Naive thymus-derived CD8-positive, alpha-beta T cell (primary cell): ENCODE data around the gene CHIT1. TPM values are rescaled to one million over a fixed set of nuclear protein-coding genes. Genes with fewer than 3 reads are reported as not detected.

Experiments
- ATAC-seq, 2 donors: fragments of 150-1000 bp; cut with Tn5 transposase in 1 of 2; sonication (Bioruptor Pico), chemical (Tn5 transposase) in 1 of 2; 1 replicate in 1 of 2; 2 replicates in 1 of 2; pipeline ENCODE4 v1.10.0; 2021; ENCODE audit warnings: mild to moderate bottlenecking in 2 of 2, moderate library complexity in 2 of 2
- POLR2A ChIA-PET: fragments of 350-600 bp; sonication (Branson Sonifier 250); formaldehyde crosslinking; loops from one replicate; lab custom pipeline; 2021; ENCODE audit warnings: antibody characterized with exemption; lab: Charles Lee
- DNase-seq, 10 donors: peaks; one replicate each; pipeline versions ENCODE4 v3.0.0 to v3.0.0-alpha.2; 2020 to 2022
- H3K27ac Mint-ChIP-seq, 10 donors: one replicate each; pipeline ENCODE4 v1.8.0; 2020 to 2022; ENCODE audit warnings: mild to moderate bottlenecking in 10 of 10, mixed read lengths in 10 of 10, moderate library complexity in 4 of 10, inconsistent platforms in 1 of 10
- H3K27me3 Mint-ChIP-seq, 5 donors: one replicate each; pipeline ENCODE4 v1.8.0; 2021 to 2022; ENCODE audit warnings: mixed read lengths in 5 of 5
- H3K36me3 Mint-ChIP-seq, 3 donors: one replicate each; pipeline ENCODE4 v1.8.0; 2020 to 2022; ENCODE audit warnings: mixed read lengths in 3 of 3, mild to moderate bottlenecking in 2 of 3, inconsistent platforms in 1 of 3
- H3K4me1 Mint-ChIP-seq, 4 donors: one replicate each; pipeline ENCODE4 v1.8.0; 2021 to 2022; ENCODE audit warnings: mixed read lengths in 4 of 4
- H3K4me3 Mint-ChIP-seq, 10 donors: one replicate each; pipeline ENCODE4 v1.8.0; 2020 to 2022; ENCODE audit warnings: mild to moderate bottlenecking in 10 of 10, mixed read lengths in 10 of 10, moderate library complexity in 6 of 10, inconsistent platforms in 1 of 10
- H3K9me3 Mint-ChIP-seq, 9 donors: one replicate each; pipeline ENCODE4 v1.8.0; 2020 to 2022; ENCODE audit warnings: mixed read lengths in 9 of 9, mild to moderate bottlenecking in 3 of 9, inconsistent platforms in 1 of 9, moderate library complexity in 1 of 9
- polyA plus RNA-seq, 3 donors: library from polyadenylated mRNA; unstranded; fragments of 300-500 nt; fragmentation: Illumina TruSeq; gene quantifications; one replicate each; pipeline ENCODE4 v1.2.3, GENCODE V29; 2021
- total RNA-seq, 8 experiments: library from RNA in 2 of 8; stranded (reverse) in 2 of 8; gene quantifications; one replicate each; pipeline ENCODE4 v1.2.3 and lab custom pipeline; 2021 to 2026

Gene CHIT1
- total and polyA plus RNA-seq, 5 experiments from 2014 or later: 0.05 to 2.5 (median 0.75) TPM; not detected in 2

DNA sequence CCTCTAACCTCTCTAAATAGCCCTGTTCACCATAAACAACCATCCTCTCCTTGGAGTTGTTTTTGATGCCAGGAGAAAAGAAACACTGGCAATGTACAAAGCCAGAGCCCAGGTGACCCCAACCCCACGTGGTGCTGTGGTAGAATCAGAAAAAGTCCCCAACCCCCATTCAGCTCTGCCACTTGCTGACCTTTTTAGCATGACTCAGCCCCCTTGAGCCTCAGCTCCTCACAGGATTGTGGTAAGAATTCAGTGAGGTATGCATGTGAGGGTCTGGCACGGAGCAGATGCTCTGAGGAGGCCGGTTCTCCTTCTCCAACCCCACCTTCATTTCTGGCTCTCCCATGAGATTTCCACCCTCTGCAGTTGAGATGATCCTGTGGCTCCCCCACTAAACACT is 31.8 kb downstream of the CHIT1 start:
- POLR2A ChIA-PET: interaction anchor here (0.6 kb wide), 1 partner anchor 104 kb away, joined by 3 read pairs; no protein-coding TSS in a partner anchor
- DNase-seq (no peak), ATAC-seq (no peak)
- Mint-ChIP-seq H3K27me3 (peaks cover 4 to 29% (median 10%) of the 10 kb centered on the region in 5 donors), H3K36me3 (no peaks in the 10 kb centered on the region), H3K27ac (no peak overlapping the region), H3K4me3 (no peak overlapping the region), H3K4me1 (peaks cover 0 to 3% (median under 1%) of the 10 kb centered on the region in 4 donors), H3K9me3 (no peaks in the 10 kb centered on the region)

DNA sequence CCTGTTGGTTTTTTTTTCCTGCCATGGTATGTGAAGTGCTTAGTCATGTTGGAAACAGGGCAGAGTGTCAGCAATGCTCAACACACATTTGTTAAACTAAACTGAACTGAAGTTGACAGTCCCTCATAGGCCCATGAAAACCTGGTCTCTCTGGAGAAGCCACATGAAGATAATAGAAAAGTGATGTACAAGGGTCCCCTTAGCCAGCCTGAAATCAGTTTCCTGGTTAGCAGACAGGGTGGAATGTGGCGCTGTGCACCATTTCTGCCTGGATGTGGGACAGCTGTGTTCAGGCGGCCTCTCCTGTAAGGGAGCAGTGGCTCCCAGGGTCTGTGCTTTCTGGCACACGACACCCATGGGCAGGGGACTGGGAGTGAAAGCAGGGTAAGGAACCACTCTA is 33.1 kb downstream of the CHIT1 start:
- H3K9me3 Mint-ChIP-seq: no peaks in the 10 kb centered on the region
- no peak for DNase-seq
- no peak overlapping the region for H3K27ac Mint-ChIP-seq
- POLR2A ChIA-PET: no interaction called here
- H3K4me1 Mint-ChIP-seq: peaks cover 0 to 2% (median 0%) of the 10 kb centered on the region in 4 donors
- ATAC-seq: no peak
- H3K27me3 Mint-ChIP-seq: peaks cover 0 to 23% (median 6%) of the 10 kb centered on the region in 5 donors
- H3K4me3 Mint-ChIP-seq: no peak overlapping the region
- H3K36me3 Mint-ChIP-seq: no peaks in the 10 kb centered on the region

DNA sequence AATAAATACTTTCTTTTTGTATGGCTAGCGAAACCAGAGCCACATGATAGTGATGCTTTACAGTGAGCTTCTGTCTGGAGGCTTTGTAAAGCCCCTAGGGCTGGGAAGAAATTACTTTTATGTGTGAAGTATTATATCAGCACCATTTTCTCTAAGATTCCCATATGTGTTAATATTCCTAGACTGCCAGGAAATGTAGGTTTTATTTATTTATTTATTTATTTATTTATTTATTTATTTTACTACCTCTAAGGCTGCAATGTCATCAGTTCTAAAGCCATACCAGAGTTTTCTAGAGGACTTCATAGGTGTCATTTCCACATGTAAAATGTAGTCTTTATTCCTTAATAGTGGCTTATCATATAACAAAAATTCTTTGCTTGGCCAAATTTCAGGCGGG is 38.5 kb downstream of the CHIT1 start:
- Mint-ChIP-seq H3K9me3 (no peaks in the 10 kb centered on the region), H3K36me3 (no peaks in the 10 kb centered on the region), H3K27ac (no peak overlapping the region), H3K4me3 (no peak overlapping the region), H3K4me1 (peaks cover 3 to 6% (median 3%) of the 10 kb centered on the region in 4 donors), H3K27me3 (peaks cover 0 to 7% (median 3%) of the 10 kb centered on the region in 5 donors)
- POLR2A ChIA-PET: no interaction called here
- DNase-seq (no peak), ATAC-seq (no peak)

DNA sequence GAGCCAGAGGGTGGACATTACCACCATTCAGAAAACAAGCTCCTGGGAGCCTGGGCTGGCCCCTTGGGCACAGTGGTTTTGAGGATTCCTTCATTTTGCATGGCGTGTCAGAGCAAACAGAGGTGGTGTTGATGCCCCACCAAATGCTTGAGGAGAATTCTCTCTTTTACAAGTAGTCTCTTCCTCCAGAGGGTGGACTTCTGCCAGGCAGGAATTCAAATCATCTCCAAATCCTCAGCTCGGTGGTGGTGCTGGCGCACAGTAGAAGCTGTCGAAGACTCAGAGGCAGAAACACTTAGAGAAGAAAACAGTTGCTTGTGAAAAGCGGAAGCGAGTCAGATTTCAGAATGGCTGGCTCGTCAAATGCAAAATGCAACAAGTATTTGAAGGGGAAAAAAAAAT is 39.5 kb downstream of the CHIT1 start:
- Mint-ChIP-seq H3K4me1 (peaks cover 3 to 6% (median 5%) of the 10 kb centered on the region in 4 donors), H3K36me3 (no peaks in the 10 kb centered on the region), H3K9me3 (no peaks in the 10 kb centered on the region), H3K27ac (no peak overlapping the region), H3K4me3 (no peak overlapping the region), H3K27me3 (peaks cover 0 to 7% (median 3%) of the 10 kb centered on the region in 5 donors)
- no peak for DNase-seq
- no peak for ATAC-seq
- POLR2A ChIA-PET: no interaction called here

DNA sequence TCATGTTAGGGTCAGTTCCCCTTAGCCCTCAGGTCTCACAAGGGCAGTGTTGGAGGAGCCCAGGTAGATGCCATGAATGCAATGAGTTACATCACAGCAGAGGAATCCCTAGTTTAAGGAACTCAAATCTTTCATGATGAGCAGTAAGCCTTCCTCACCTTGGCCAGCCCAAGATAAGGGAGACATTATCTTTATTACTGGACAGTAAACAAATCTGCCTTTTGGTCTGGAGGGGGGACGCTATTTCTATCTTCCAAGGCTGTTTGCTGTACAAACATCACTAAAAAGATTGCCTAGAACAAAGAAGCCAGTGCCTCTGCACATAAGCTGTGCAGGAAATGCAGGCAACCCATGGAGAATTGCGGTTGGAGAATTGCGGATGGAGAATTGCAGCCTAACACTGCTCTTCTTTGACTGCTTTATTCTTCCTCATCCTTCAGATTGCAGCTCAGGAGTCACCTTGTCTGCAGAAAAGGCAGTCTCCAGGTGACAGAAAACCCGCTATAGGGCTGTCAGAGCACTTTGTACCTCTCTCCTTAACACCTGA is 40.7 kb downstream of the CHIT1 start:
- peaks cover 3 to 6% (median 5%) of the 10 kb centered on the region in 4 donors for H3K4me1 Mint-ChIP-seq
- POLR2A ChIA-PET: no interaction called here
- no peak for ATAC-seq
- no peak overlapping the region for H3K4me3 Mint-ChIP-seq
- H3K9me3 Mint-ChIP-seq: no peaks in the 10 kb centered on the region
- DNase-seq: no peak
- H3K27me3 Mint-ChIP-seq: peaks cover 0 to 7% (median 3%) of the 10 kb centered on the region in 5 donors
- peak overlapping the region in 1 of 10 donors; percentile 1 for H3K27ac Mint-ChIP-seq
- H3K36me3 Mint-ChIP-seq: no peaks in the 10 kb centered on the region

DNA sequence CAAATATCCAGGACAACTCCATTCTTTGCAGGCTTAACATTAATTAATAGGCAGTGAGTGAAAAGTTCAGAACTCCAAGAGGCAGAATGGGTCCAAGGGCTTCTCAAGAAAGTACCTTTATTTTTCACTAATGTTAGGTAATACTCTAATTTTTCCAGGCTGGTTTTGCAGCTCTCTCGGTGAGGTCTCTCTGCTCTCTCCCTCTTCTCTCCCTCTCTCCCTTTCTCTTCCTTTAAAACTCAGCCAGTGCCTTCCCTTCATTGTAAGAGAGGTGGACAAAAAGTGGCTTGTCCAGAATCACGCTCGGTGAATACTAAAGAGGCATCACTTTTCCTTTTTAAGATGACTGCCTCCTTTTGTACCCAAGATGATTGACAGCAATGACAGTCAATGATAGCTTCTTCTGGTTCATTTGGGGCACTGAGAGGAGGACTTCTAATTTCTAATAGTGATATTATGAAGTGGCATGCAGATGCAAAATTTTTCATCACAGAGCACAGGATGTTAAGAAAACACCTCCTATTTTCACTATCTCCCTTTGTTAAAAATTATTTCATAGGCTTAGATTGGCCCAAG is 41.7 kb downstream of the CHIT1 start:
- H3K36me3 Mint-ChIP-seq: no peaks in the 10 kb centered on the region
- no peak overlapping the region for H3K27ac Mint-ChIP-seq
- no peak for DNase-seq
- ATAC-seq: no peak
- no peaks in the 10 kb centered on the region for H3K9me3 Mint-ChIP-seq
- no peak overlapping the region for H3K4me3 Mint-ChIP-seq
- H3K27me3 Mint-ChIP-seq: peaks cover 0 to 7% (median 3%) of the 10 kb centered on the region in 5 donors
- H3K4me1 Mint-ChIP-seq: peaks cover 3 to 6% (median 5%) of the 10 kb centered on the region in 4 donors
- POLR2A ChIA-PET: no interaction called here

DNA sequence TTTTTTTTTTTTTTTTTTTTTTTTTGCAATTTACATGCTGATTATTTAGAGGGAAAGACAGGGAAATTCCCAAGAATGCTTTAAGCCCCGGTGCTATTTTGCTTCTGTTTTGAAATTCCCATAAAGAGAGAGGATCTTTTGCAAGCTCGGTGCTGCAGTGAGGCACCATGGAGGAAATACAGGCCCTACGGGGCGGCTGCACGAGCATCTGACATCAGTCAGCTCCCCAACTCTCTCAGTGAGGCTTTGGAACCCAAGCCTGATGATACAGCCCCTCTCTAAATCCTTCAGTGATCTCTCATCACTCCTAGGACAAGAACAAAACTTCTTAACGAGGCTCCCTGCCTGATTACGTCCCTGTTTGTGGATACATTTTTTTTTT is 42.2 kb downstream of the CHIT1 start:
- Mint-ChIP-seq H3K27ac (no peak overlapping the region), H3K4me1 (peaks cover 3 to 6% (median 5%) of the 10 kb centered on the region in 4 donors), H3K36me3 (no peaks in the 10 kb centered on the region), H3K4me3 (no peak overlapping the region), H3K27me3 (peaks cover 0 to 7% (median 3%) of the 10 kb centered on the region in 5 donors), H3K9me3 (no peaks in the 10 kb centered on the region)
- DNase-seq: no peak
- POLR2A ChIA-PET: no interaction called here
- ATAC-seq: no peak

DNA sequence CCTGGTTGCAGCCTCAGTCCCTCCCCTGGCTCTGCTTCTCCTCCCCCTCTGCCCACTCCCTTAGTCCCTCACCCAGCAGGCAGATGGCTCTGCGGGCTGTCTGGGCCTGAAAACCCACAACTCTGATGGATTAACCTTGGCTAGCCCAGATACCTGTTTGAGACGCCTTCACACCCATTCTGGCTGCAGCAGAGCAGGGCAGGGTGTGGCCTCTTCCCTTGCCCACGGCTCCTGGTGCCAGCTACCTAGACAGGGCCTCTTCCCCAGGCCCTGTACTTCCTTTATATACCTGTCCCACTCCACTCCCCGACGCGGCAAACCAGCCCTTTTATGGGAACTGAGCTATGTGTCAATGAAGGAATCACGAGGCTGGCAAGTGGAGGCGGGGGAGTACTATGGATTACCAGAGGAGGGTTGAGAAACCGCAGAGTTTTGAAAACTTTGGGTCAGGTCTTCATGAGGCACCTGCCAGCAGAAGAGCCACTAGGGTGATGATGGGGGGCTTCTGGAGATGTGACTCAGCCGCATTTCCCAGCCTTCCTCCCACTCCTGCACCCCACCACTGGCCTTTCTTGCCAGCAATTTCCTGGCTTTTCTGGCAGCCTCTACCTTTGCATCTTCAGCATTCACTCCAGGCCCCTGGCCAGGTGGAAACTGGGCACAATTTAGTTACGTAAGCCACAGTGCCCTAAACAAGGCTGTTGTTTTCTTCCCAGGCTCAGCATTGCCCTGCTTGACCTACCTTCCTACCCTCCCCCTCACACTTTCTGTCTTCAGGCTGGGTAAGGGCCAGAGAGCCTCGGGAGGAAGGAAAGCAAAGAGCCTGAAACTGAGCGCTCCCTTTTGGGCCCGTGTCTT is 42.8 kb downstream of the CHIT1 start, which contains the start of gene CHI3L1:
CHI3L1 (minus strand) TSS at position 259 of the 858 bp plus-strand sequence; CDS start at position 178, 81 bp downstream.
- ATAC-seq (no peak), DNase-seq (peak in 1 of 10 donors; percentile 16)
- Mint-ChIP-seq H3K27me3 (peaks cover 0 to 7% (median 3%) of the 10 kb centered on the region in 5 donors), H3K4me1 (peaks cover 3 to 6% (median 5%) of the 10 kb centered on the region in 4 donors), H3K36me3 (no peaks in the 10 kb centered on the region), H3K4me3 (no peak within 1 kb of the TSS), H3K27ac (peak within 1 kb of the TSS in 2 of 10 donors; percentile 57 to 72), H3K9me3 (no peaks in the 10 kb centered on the region)
- POLR2A ChIA-PET: no interaction called here

DNA sequence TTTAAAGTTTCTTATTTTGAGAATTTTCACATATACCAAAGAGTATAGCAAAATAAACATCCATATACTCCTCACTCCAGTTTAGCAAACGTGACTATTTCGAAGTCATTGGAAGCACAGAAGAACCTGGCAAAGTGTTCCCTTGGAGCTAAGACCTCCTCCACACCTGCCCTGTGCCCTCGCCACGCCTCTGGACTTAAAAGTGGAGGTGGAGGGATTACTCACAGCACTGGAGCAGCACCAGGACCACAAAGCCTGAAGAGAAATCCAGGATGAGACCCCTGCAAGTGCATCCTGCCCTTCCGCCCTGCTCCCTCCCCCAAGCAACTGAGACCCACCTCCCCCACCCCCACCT is 43.4 kb downstream of the CHIT1 start:
- no peaks in the 10 kb centered on the region for H3K36me3 Mint-ChIP-seq
- no peaks in the 10 kb centered on the region for H3K9me3 Mint-ChIP-seq
- POLR2A ChIA-PET: no interaction called here
- H3K27ac Mint-ChIP-seq: peak overlapping the region in 1 of 10 donors; percentile 57
- peaks cover 0 to 7% (median 3%) of the 10 kb centered on the region in 5 donors for H3K27me3 Mint-ChIP-seq
- ATAC-seq: no peak
- H3K4me1 Mint-ChIP-seq: peaks cover 3 to 6% (median 5%) of the 10 kb centered on the region in 4 donors
- peak in 1 of 10 donors; percentile 18 for DNase-seq
- no peak overlapping the region for H3K4me3 Mint-ChIP-seq

DNA sequence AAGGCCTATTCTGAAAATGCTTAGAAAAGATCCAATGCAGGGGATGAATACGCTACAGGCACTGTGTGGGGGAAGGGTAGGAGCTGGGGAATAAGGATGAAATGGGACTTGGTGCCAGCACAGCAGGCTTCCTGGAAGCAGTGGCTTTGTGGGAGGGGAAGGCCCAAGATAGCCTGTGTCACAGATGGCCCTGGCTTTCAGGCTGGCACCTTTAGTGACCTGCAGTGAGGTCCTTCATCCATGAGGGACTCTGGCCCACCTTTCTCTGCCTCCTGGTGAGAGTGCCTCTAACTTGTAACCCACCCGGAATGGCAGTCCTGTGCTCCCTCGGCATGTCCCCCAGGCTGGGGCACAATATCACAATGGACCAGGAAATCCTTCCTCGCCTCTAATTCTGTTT is 43.9 kb downstream of the CHIT1 start:
- POLR2A ChIA-PET: no interaction called here
- no peak for ATAC-seq
- DNase-seq: no peak
- H3K27me3 Mint-ChIP-seq: peaks cover 0 to 7% (median 3%) of the 10 kb centered on the region in 5 donors
- H3K9me3 Mint-ChIP-seq: no peaks in the 10 kb centered on the region
- H3K27ac Mint-ChIP-seq: no peak overlapping the region
- H3K4me1 Mint-ChIP-seq: peaks cover 3 to 6% (median 5%) of the 10 kb centered on the region in 4 donors
- H3K4me3 Mint-ChIP-seq: no peak overlapping the region
- no peaks in the 10 kb centered on the region for H3K36me3 Mint-ChIP-seq

DNA sequence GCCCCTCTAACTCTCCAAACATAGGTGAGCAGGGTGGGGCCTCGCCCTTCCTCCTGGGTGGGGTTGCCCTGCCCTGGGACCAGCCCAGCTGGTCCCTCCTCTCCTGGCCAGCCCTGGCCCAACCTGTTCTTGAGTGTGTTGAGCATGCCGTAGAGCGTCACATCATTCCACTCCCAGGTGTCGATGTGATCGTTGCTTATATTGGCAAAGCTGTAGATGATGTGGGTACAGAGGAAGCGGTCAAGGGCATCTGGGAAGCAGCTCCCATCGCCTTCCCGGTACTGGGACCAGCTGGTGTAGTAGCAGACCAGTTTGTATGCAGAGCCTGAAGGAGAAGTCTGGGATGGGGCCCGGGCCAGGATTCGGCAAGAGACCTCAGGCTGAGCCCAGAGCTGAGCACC is 44.4 kb downstream of the CHIT1 start:
- POLR2A ChIA-PET: no interaction called here
- H3K36me3 Mint-ChIP-seq: no peaks in the 10 kb centered on the region
- H3K4me1 Mint-ChIP-seq: peaks cover 3 to 6% (median 5%) of the 10 kb centered on the region in 4 donors
- DNase-seq (peak in 1 of 10 donors; percentile 30), ATAC-seq (no peak)
- H3K27ac Mint-ChIP-seq: no peak overlapping the region
- H3K27me3 Mint-ChIP-seq: peaks cover 0 to 7% (median 3%) of the 10 kb centered on the region in 5 donors
- no peaks in the 10 kb centered on the region for H3K9me3 Mint-ChIP-seq
- no peak overlapping the region for H3K4me3 Mint-ChIP-seq

DNA sequence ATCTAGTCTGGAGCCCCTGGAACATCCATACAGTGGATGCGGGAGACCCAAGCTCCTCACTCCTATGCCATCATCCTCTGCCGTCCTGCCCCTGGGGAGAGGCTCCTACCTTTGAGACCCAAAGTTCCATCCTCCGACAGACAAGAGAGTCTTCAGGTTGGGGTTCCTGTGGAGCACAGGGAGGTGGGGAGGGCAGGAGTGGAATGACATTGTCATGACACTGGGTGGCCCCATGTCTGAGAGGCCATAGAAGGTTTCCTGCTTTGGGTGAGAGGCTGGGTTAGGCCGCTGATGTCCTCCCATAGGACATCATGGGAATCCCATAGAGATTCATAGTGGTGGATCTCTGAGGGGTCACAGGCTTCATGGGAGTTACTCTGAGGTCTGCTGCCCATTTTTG is 45.0 kb downstream of the CHIT1 start:
- no peak overlapping the region for H3K27ac Mint-ChIP-seq
- H3K27me3 Mint-ChIP-seq: peaks cover 0 to 7% (median 2%) of the 10 kb centered on the region in 5 donors
- H3K36me3 Mint-ChIP-seq: no peaks in the 10 kb centered on the region
- no peaks in the 10 kb centered on the region for H3K9me3 Mint-ChIP-seq
- DNase-seq: no peak
- no peak for ATAC-seq
- POLR2A ChIA-PET: no interaction called here
- H3K4me3 Mint-ChIP-seq: no peak overlapping the region
- peaks cover 3 to 6% (median 5%) of the 10 kb centered on the region in 4 donors for H3K4me1 Mint-ChIP-seq

DNA sequence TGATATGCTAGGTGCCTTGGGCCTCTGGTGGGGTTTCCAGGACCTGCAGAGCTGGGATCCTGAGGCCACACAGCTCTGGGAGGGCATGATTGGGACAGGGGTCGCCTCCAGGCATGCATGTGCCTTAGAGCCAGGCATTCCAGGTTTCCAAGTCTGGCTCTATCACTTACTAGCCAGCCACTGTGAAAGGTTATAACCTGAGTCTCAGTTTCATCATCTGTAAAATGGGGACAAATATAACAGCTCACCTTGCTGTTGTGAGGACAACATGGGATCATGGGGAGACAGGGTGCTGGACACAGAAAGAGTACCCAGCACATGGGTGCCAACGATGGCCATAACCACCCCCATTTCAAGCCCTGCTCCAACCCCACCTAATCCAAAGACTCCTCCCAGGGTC is 45.6 kb downstream of the CHIT1 start:
- ATAC-seq: no peak
- H3K4me3 Mint-ChIP-seq: no peak overlapping the region
- peaks cover 3 to 6% (median 5%) of the 10 kb centered on the region in 4 donors for H3K4me1 Mint-ChIP-seq
- H3K27me3 Mint-ChIP-seq: peaks cover 0 to 7% (median 2%) of the 10 kb centered on the region in 5 donors
- peak in 1 of 10 donors; percentile 11 for DNase-seq
- H3K36me3 Mint-ChIP-seq: no peaks in the 10 kb centered on the region
- H3K9me3 Mint-ChIP-seq: no peaks in the 10 kb centered on the region
- peak overlapping the region in 1 of 10 donors; percentile 53 for H3K27ac Mint-ChIP-seq
- POLR2A ChIA-PET: no interaction called here
